HEK293 (cell line): Measurements from ENCODE around the gene PPARG.

Source experiments
- ATF2 ChIP-seq: fragments of 450-650 bp; formaldehyde crosslinking; IDR thresholded peaks from 2 replicates; pipeline ENCODE4 v1.5.1; 2016; ENCODE audit warnings: missing biosample characterization, missing genetic modification characterization, low read depth
- CTCF ChIP-seq: fragments of 450-650 bp; formaldehyde crosslinking; IDR thresholded peaks from 2 replicates; pipeline ENCODE4 v1.5.1; 2016; ENCODE audit warnings: missing biosample characterization, missing genetic modification characterization
- EGR2 ChIP-seq: fragments of 450-650 bp; formaldehyde crosslinking; IDR thresholded peaks from 2 replicates; pipeline ENCODE4 v1.5.1; 2016; ENCODE audit warnings: low read depth, missing biosample characterization, missing genetic modification characterization
- PRDM1 ChIP-seq: fragments of 450-650 bp; formaldehyde crosslinking; IDR thresholded peaks from 2 replicates; pipeline ENCODE4; 2016; ENCODE audit warnings: missing biosample characterization, missing genetic modification characterization
- ZBTB1 ChIP-seq: fragments of 450-650 bp; formaldehyde crosslinking; IDR thresholded peaks from 2 replicates; pipeline ENCODE4 v1.5.1; 2016; ENCODE audit warnings: missing biosample characterization, missing genetic modification characterization
- ZBTB44 ChIP-seq: fragments of 450-650 bp; IDR thresholded peaks from 2 replicates; pipeline ENCODE4 v1.5.1; 2018; ENCODE audit warnings: missing biosample characterization, mild to moderate bottlenecking, missing genetic modification characterization
- ZBTB7A ChIP-seq: fragments of 450-650 bp; formaldehyde crosslinking; IDR thresholded peaks from 2 replicates; pipeline ENCODE4 v1.5.1; 2016; ENCODE audit warnings: low read depth, missing biosample characterization, missing genetic modification characterization
- ZNF138 ChIP-seq: fragments of 450-650 bp; formaldehyde crosslinking; IDR thresholded peaks from 2 replicates; pipeline ENCODE4 v1.5.1; 2016; ENCODE audit warnings: missing biosample characterization, missing genetic modification characterization, borderline replicate concordance
- ZNF362 ChIP-seq: fragments of 450-650 bp; formaldehyde crosslinking; IDR thresholded peaks from 2 replicates; pipeline ENCODE4 v1.5.1; 2016; ENCODE audit warnings: missing biosample characterization, missing genetic modification characterization
- ZNF501 ChIP-seq: fragments of 450-650 bp; formaldehyde crosslinking; IDR thresholded peaks from 2 replicates; pipeline ENCODE4 v1.5.1; 2016; ENCODE audit warnings: missing biosample characterization, missing genetic modification characterization
- ZNF561 ChIP-seq: fragments of 450-650 bp; IDR thresholded peaks from 2 replicates; pipeline ENCODE4 v1.5.1; 2018; ENCODE audit warnings: missing biosample characterization, missing genetic modification characterization, borderline replicate concordance
- ZNF623 ChIP-seq: fragments of 450-650 bp; formaldehyde crosslinking; IDR thresholded peaks from 2 replicates; pipeline ENCODE4 v1.5.1; 2016; ENCODE audit warnings: missing biosample characterization, missing genetic modification characterization
- ZNF785 ChIP-seq: fragments of 450-650 bp; formaldehyde crosslinking; IDR thresholded peaks from 2 replicates; pipeline ENCODE4 v1.5.1; 2016; ENCODE audit warnings: missing biosample characterization, missing genetic modification characterization
- ZSCAN23 ChIP-seq: fragments of 450-650 bp; formaldehyde crosslinking; IDR thresholded peaks from 2 replicates; pipeline ENCODE4 v1.5.1; 2016; ENCODE audit warnings: missing biosample characterization, missing genetic modification characterization

- TF ChIP-seq ZBTB7A (no peak), PRDM1 (tag by site-specific recombination) (no peak), ZBTB1 (tag by site-specific recombination) (no peak), CTCF (no peak), ZNF623 (tag by site-specific recombination) (no peak), ZNF785 (tag by site-specific recombination) (no peak), ZNF501 (no peak), ZSCAN23 (no peak), ATF2 (tag by site-specific recombination) (no peak), ZBTB44 (tag by site-specific recombination) (no peak), ZNF138 (tag by site-specific recombination) (no peak), EGR2 (tag by site-specific recombination) (no peak), ZNF561 (tag by site-specific recombination) (no peak), ZNF362 (tag by site-specific recombination) (no peak)
Observed at GRCh38 chr3:12340506-12340905, 51.6 kb downstream of the PPARG start.
